HL-60 (cell line): ENCODE data around the gene CTNNA2.

ENCODE experiments used
- DNase-seq, 2 experiments: peaks; one replicate each; pipeline ENCODE4 v3.0.0-alpha.2; 2010 to 2020; ENCODE audit warnings: low read depth in 1 of 2, low spot score in 1 of 2
- H3K27ac ChIP-seq: fragments of 250-450 bp; sonication (Bioruptor Pico); replicated peaks from 2 replicates; pipeline ENCODE4 v1.5.1; 2020; ENCODE audit warnings: mild to moderate bottlenecking, moderate library complexity
- H3K27me3 ChIP-seq: fragments of 250-450 bp; sonication (Bioruptor Pico); 2 replicates; pipeline ENCODE4 v1.5.1; 2021; ENCODE audit warnings: mild to moderate bottlenecking, moderate library complexity; ENCODE audit not compliant: insufficient read depth, poor library complexity, severe bottlenecking
- H3K4me3 ChIP-seq: replicated peaks from 2 replicates; pipeline ENCODE4 v1.5.1; 2011; ENCODE audit warnings: mild to moderate bottlenecking, control low read depth, low read length; ENCODE audit not compliant: insufficient read depth
- CTCF ChIP-seq: IDR thresholded peaks from one replicate; pipeline ENCODE4 v1.5.1; 2011; ENCODE audit warnings: low read length, control low read depth, inconsistent platforms; ENCODE audit not compliant: insufficient read depth
- GABPA ChIP-seq: IDR thresholded peaks from 2 replicates; pipeline ENCODE4 v1.6.1; 2012; ENCODE audit warnings: low read depth
- POLR2AphosphoS5 ChIP-seq: IDR thresholded peaks from 2 replicates; pipeline ENCODE4 v1.6.1; 2012; ENCODE audit warnings: low read depth
- REST ChIP-seq: IDR thresholded peaks from 2 replicates; pipeline ENCODE4 v1.6.1; 2012; ENCODE audit warnings: low read depth; ENCODE audit not compliant: insufficient replicate concordance
- SPI1 ChIP-seq: IDR thresholded peaks from 2 replicates; pipeline ENCODE4 v1.6.1; 2012; ENCODE audit warnings: low read depth, mild to moderate bottlenecking, borderline replicate concordance

Gene CTNNA2

GRCh38 chr2:80546766-80547165 lies 1033.9 kb downstream of the CTNNA2 start:
- Histone ChIP-seq H3K27ac (no peak overlapping the region), H3K27me3 (no peaks in the 10 kb centered on the region), H3K4me3 (no peak overlapping the region)
- no peak for TF ChIP-seq REST
- TF ChIP-seq CTCF: no peak
- TF ChIP-seq POLR2AphosphoS5: no peak
- TF ChIP-seq SPI1: no peak
- TF ChIP-seq GABPA: no peak
- no peak for DNase-seq

GRCh38 chr2:80547344-80547743 lies 1034.5 kb downstream of the CTNNA2 start:
- H3K4me3 ChIP-seq: no peak overlapping the region
- H3K27me3 ChIP-seq: no peaks in the 10 kb centered on the region
- DNase-seq: no peak
- no peak overlapping the region for H3K27ac ChIP-seq
- TF ChIP-seq CTCF (no peak), REST (no peak), GABPA (no peak), SPI1 (no peak), POLR2AphosphoS5 (no peak)

- no peak for TF ChIP-seq CTCF
- no peak for TF ChIP-seq POLR2AphosphoS5
- no peak for TF ChIP-seq REST
- TF ChIP-seq SPI1: no peak
- no peak for TF ChIP-seq GABPA
- Histone ChIP-seq H3K4me3 (no peak overlapping the region), H3K27me3 (no peaks in the 10 kb centered on the region), H3K27ac (no peak overlapping the region)
- no peak for DNase-seq
Observed at GRCh38 chr2:80548469-80548868, 1035.6 kb downstream of the CTNNA2 start.
